K562 (cell line): ENCODE data around the gene SUPT3H. TPM values are rescaled to one million over a fixed set of nuclear protein-coding genes. Genes with fewer than 3 reads are reported as not detected.

Source experiments
- ATAC-seq: fragments of 200-7000 bp; cut with Tn5 transposase; 3 replicates; pipeline ENCODE4 v1.9.1; 2020; ENCODE audit warnings: moderate library complexity
- BruUV-seq: library from RNA; stranded (reverse); fragments of 400-500 nt; replicated peaks from 2 replicates; lab custom pipeline; 2021; lab: Mats Ljungman, UMichigan
- CTCF ChIA-PET: fragments of 300-600 bp; formaldehyde crosslinking; extraction: SDS; loops from one replicate; lab custom pipeline; 2021; ENCODE audit warnings: low intra/inter-chr PET ratio; lab: Yijun Ruan, JAX
- POLR2A ChIA-PET: fragments of 300-600, 350-650 bp; sonication (Branson Sonifier 250); formaldehyde crosslinking; extraction: SDS; loops from one replicate; lab custom pipeline; 2021; ENCODE audit warnings: antibody characterized with exemption, inconsistent platforms; lab: Yijun Ruan, JAX
- DNase-seq, 4 experiments: peaks; one replicate each; pipeline versions ENCODE4 v3.0.0 to v3.0.0-alpha.2; 2011 to 2018; ENCODE audit warnings: low spot score in 3 of 4, mixed read lengths in 3 of 4; ENCODE audit errors: extremely low read depth in 1 of 4
- FAIRE-seq: peaks from 2 replicates; lab custom pipeline; 2011; peaks lifted over from hg19 to GRCh38; lab: Jason Lieb, UNC
- H2AFZ ChIP-seq: 2 replicates; pipeline ENCODE4 v1.6.0; 2011; ENCODE audit warnings: low read depth, low read length, control low read depth, inconsistent platforms
- H3K27ac ChIP-seq: fragments of 200-600 bp; 3 replicates; pipeline ENCODE4 v1.8.0; 2011; ENCODE audit warnings: low read depth, mild to moderate bottlenecking, control low read depth, inconsistent platforms, low read length, moderate library complexity, mixed read lengths; ENCODE audit errors: extremely low read depth
- H3K27me3 ChIP-seq, 2 experiments: fragments of 300-600 bp in 1 of 2; 2 replicates in 1 of 2; 3 replicates in 1 of 2; pipeline versions ENCODE4 v1.6.0 to v1.8.0; 2011; ENCODE audit warnings: inconsistent platforms in 2 of 2, low read length in 2 of 2, mild to moderate bottlenecking in 1 of 2, mixed read lengths in 1 of 2, moderate library complexity in 1 of 2; ENCODE audit not compliant: control insufficient read depth in 2 of 2, insufficient read depth in 2 of 2
- H3K36me3 ChIP-seq: fragments of 300-600 bp; 3 replicates; pipeline ENCODE4 v1.8.0; 2011; ENCODE audit warnings: mild to moderate bottlenecking, low read length, inconsistent platforms; ENCODE audit not compliant: control insufficient read depth, insufficient read depth
- H3K4me1 ChIP-seq, 2 experiments: fragments of 200-600 bp in 1 of 2; replicated peaks in 1 of 2; 2 replicates in 1 of 2; 3 replicates in 1 of 2; pipeline versions ENCODE4 v1.5.1 to v1.8.0; 2011; ENCODE audit warnings: inconsistent platforms in 2 of 2, low read length in 2 of 2, mild to moderate bottlenecking in 1 of 2, mixed read lengths in 1 of 2, moderate library complexity in 1 of 2; ENCODE audit not compliant: control insufficient read depth in 2 of 2, insufficient read depth in 2 of 2
- H3K4me2 ChIP-seq: 2 replicates; pipeline ENCODE4 v1.6.1; 2011; ENCODE audit warnings: low read length, control low read depth, inconsistent platforms, mixed read lengths; ENCODE audit not compliant: insufficient read depth
- H3K4me3 ChIP-seq: fragments of 200-600 bp; sonication (generic), shearing (Covaris generic); 2 replicates; pipeline ENCODE4 v1.5.1; 2016; ENCODE audit warnings: control low read depth, inconsistent platforms
- H3K79me2 ChIP-seq: fragments of 200-600 bp; 3 replicates; pipeline ENCODE4 v1.8.0; 2011; ENCODE audit warnings: low read length, inconsistent platforms; ENCODE audit not compliant: control insufficient read depth, insufficient read depth
- H3K9ac ChIP-seq, 2 experiments: 2 replicates each; pipeline versions ENCODE4 v1.6.0 to v1.6.1; 2011; ENCODE audit warnings: low read depth in 2 of 2, low read length in 2 of 2, control low read depth in 1 of 2, inconsistent platforms in 1 of 2, mild to moderate bottlenecking in 1 of 2, mixed read lengths in 1 of 2; ENCODE audit not compliant: insufficient read depth in 1 of 2
- H3K9me1 ChIP-seq: one replicate; pipeline ENCODE4 v1.6.0; 2011; ENCODE audit warnings: inconsistent platforms, mild to moderate bottlenecking, low read length, moderate library complexity; ENCODE audit not compliant: control insufficient read depth, insufficient read depth
- H3K9me3 ChIP-seq: replicated peaks from 2 replicates; pipeline ENCODE4 v1.5.1; 2011; ENCODE audit warnings: low read depth, low read length, inconsistent platforms; ENCODE audit not compliant: control insufficient read depth, insufficient read depth
- H4K20me1 ChIP-seq: replicated peaks from 2 replicates; pipeline ENCODE4 v1.6.1; 2011; ENCODE audit warnings: low read length, inconsistent platforms, mixed read lengths; ENCODE audit not compliant: control insufficient read depth, insufficient read depth
- ASH1L ChIP-seq: fragments of 450-650 bp; IDR thresholded peaks from 2 replicates; pipeline ENCODE4 v1.6.1; 2018; ENCODE audit warnings: borderline replicate concordance, mild to moderate bottlenecking, low read depth; ENCODE audit not compliant: partially characterized antibody
- CBFA2T3 ChIP-seq: fragments of 450-650 bp; IDR thresholded peaks from 2 replicates; pipeline ENCODE4 v1.6.1; 2017
- FOXJ2 ChIP-seq: fragments of 200-800 bp; sonication (Bioruptor generic); IDR thresholded peaks from 2 replicates; pipeline ENCODE4 v1.6.1; 2016; ENCODE audit warnings: missing genetic modification characterization, missing compliant biosample characterization
- NR1H2 ChIP-seq: sonication (generic); formaldehyde crosslinking; IDR thresholded peaks from 2 replicates; pipeline ENCODE4 v1.4.0; 2020; ENCODE audit warnings: mild to moderate bottlenecking, missing genetic modification reagents
- SMARCA4 ChIP-seq: fragments of 450-650 bp; IDR thresholded peaks from 2 replicates; pipeline ENCODE4 v1.6.1; 2016
- TAF7 ChIP-seq: fragments of 450-650 bp; IDR thresholded peaks from 2 replicates; pipeline ENCODE4 v1.6.1; 2016; ENCODE audit warnings: missing genetic modification characterization, missing compliant biosample characterization
- TCFL5 ChIP-seq: fragments of 250-450 bp; sonication (Bioruptor Pico); conservative IDR thresholded peaks from 2 replicates; pipeline ENCODE4 v1.6.1; 2021; ENCODE audit warnings: mild to moderate bottlenecking, moderate library complexity, matching md5 sums
- THRA ChIP-seq: fragments of 450-650 bp; IDR thresholded peaks from 2 replicates; pipeline ENCODE4 v1.6.1; 2017; ENCODE audit warnings: mild to moderate bottlenecking, moderate library complexity
- ZNF232 ChIP-seq: sonication (generic); formaldehyde crosslinking; IDR thresholded peaks from 2 replicates; pipeline ENCODE4 v1.8.0; 2022; ENCODE audit warnings: mild to moderate bottlenecking, missing genetic modification reagents
- ZNF551 ChIP-seq: fragments of 250-450 bp; sonication (Bioruptor Pico); IDR thresholded peaks from 2 replicates; pipeline ENCODE4 v1.5.0; 2021; ENCODE audit warnings: mild to moderate bottlenecking, moderate library complexity
- ZNF764 ChIP-seq: fragments of 250-450 bp; sonication (Bioruptor Pico); IDR thresholded peaks from 2 replicates; pipeline ENCODE4 v1.4.0; 2020; ENCODE audit warnings: low read depth, mild to moderate bottlenecking, moderate library complexity
- WGBS: fragments of 100-300 bp; shearing (Covaris generic); methylation state at CpG from one replicate; pipeline ENCODE4 v1.1.6; 2016; ENCODE audit warnings: low coverage, mixed read lengths; ENCODE audit not compliant: insufficient coverage; ENCODE audit errors: missing lambda C conversion rate; 5-methylcytosine and 5-hydroxymethylcytosine counted together
- in situ Hi-C: fragments of 300-500 bp; cut with MboI; formaldehyde crosslinking; loops from 4 replicates; pipeline ENCODE4 v1.15.0; 2018; ENCODE audit warnings: inconsistent platforms, mixed read lengths
- intact Hi-C: fragments of 100-400 bp; cut with micrococcal nuclease; formaldehyde crosslinking; loops from 2 replicates; pipeline ENCODE4 v1.14.2; 2022
- polyA plus RNA-seq, 8 experiments: library from polyadenylated mRNA; depleted of rRNA in 4 of 8; stranded (reverse) in 5 of 8; unstranded in 3 of 8; fragments of >200 nt; fragmentation: Nextera tagmentation in 2 of 8; fragmentation: Illumina TruSeq in 1 of 8; extraction: Ambion mirVana in 2 of 8; extraction: Trizol in 1 of 8; gene quantifications; 2 replicates each; pipeline versions ENCODE4 v1.2.1 to v1.2.3, GENCODE V29; 2011 to 2014; ENCODE audit warnings: inconsistent platforms in 1 of 8, missing spikeins in 1 of 8
- total RNA-seq, 7 experiments: library from RNA; depleted of rRNA in 6 of 7; stranded (reverse); fragments of >200 nt in 6 of 7; fragmentation: Illumina TruSeq in 2 of 7; extraction: Trizol in 2 of 7; gene quantifications; 2 replicates each; pipeline versions ENCODE4 v1.2.1 to v1.2.3, GENCODE V29; 2011 to 2021; ENCODE audit warnings: low replicate concordance in 1 of 7
- TF ChIP-seq, protein P1 (sequence below): fragments of 250-450 bp; sonication (Bioruptor Pico); IDR thresholded peaks from 2 replicates; pipeline ENCODE4 v1.5.0; 2021
- TF ChIP-seq, protein P2 (sequence below), 3 experiments: fragments of 200-800 bp in 1 of 3; fragments of 250-450 bp in 1 of 3; fragments of 450-650 bp in 1 of 3; sonication (Bioruptor Pico) in 1 of 3; sonication (Bioruptor generic) in 1 of 3; formaldehyde crosslinking in 1 of 3; IDR thresholded peaks; 2 replicates each; pipeline versions ENCODE4 v1.6.1 to v1.8.0; 2016 to 2022; ENCODE audit warnings: mild to moderate bottlenecking in 2 of 3, missing genetic modification characterization in 2 of 3, missing compliant biosample characterization in 1 of 3, moderate library complexity in 1 of 3

Gene SUPT3H
- total and polyA plus RNA-seq, 9 of the 15 experiments (the other 6 are each of a cell fraction or from before 2014, with no cell fraction given) = 7.2 to 16.3 (median 11.9) TPM

- Histone ChIP-seq H3K27me3 (no peaks in the 10 kb centered on the region), H3K4me2 (no peak overlapping the region), H3K27ac (no peak overlapping the region), H3K4me1 (no peaks in the 10 kb centered on the region), H3K9ac (no peak overlapping the region), H3K36me3 (no peaks in the 10 kb centered on the region), H4K20me1 (no peaks in the 10 kb centered on the region), H3K79me2 (no peaks in the 10 kb centered on the region), H3K9me1 (no peaks in the 10 kb centered on the region), H3K9me3 (no peaks in the 10 kb centered on the region), H2AFZ (no peak overlapping the region), H3K4me3 (no peak overlapping the region)
- FAIRE-seq (no peak), ATAC-seq (no peak), DNase-seq (no peak)
- intact Hi-C loops = no loop called here
- in situ Hi-C loops = no loop called here
- CTCF ChIA-PET = no interaction called here
- POLR2A ChIA-PET = no interaction called here
- BruUV-seq = no TSS peak
- 40% methylated on average over 3 of the region's 3 CpGs for WGBS
- no peak for TF ChIP-seq ZNF551
- no peak for TF ChIP-seq ZNF232 (CRISPR knock-in tag)
- TF ChIP-seq FOXJ2 = no peak
- no peak for TF ChIP-seq CBFA2T3
- TF ChIP-seq THRA = no peak
- TF ChIP-seq ZNF764 = no peak
- TF ChIP-seq, protein P1, sequence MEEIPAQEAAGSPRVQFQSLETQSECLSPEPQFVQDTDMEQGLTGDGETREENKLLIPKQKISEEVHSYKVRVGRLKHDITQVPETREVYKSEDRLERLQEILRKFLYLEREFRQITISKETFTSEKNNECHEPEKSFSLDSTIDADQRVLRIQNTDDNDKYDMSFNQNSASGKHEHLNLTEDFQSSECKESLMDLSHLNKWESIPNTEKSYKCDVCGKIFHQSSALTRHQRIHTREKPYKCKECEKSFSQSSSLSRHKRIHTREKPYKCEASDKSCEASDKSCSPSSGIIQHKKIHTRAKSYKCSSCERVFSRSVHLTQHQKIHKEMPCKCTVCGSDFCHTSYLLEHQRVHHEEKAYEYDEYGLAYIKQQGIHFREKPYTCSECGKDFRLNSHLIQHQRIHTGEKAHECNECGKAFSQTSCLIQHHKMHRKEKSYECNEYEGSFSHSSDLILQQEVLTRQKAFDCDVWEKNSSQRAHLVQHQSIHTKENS (CRISPR knock-in tag) = no peak
- no peak for TF ChIP-seq SMARCA4
- TF ChIP-seq ASH1L = no peak
- no peak for TF ChIP-seq NR1H2 (CRISPR knock-in tag)
- TF ChIP-seq TAF7 = no peak
- no peak for TF ChIP-seq TCFL5
- TF ChIP-seq, protein P2, sequence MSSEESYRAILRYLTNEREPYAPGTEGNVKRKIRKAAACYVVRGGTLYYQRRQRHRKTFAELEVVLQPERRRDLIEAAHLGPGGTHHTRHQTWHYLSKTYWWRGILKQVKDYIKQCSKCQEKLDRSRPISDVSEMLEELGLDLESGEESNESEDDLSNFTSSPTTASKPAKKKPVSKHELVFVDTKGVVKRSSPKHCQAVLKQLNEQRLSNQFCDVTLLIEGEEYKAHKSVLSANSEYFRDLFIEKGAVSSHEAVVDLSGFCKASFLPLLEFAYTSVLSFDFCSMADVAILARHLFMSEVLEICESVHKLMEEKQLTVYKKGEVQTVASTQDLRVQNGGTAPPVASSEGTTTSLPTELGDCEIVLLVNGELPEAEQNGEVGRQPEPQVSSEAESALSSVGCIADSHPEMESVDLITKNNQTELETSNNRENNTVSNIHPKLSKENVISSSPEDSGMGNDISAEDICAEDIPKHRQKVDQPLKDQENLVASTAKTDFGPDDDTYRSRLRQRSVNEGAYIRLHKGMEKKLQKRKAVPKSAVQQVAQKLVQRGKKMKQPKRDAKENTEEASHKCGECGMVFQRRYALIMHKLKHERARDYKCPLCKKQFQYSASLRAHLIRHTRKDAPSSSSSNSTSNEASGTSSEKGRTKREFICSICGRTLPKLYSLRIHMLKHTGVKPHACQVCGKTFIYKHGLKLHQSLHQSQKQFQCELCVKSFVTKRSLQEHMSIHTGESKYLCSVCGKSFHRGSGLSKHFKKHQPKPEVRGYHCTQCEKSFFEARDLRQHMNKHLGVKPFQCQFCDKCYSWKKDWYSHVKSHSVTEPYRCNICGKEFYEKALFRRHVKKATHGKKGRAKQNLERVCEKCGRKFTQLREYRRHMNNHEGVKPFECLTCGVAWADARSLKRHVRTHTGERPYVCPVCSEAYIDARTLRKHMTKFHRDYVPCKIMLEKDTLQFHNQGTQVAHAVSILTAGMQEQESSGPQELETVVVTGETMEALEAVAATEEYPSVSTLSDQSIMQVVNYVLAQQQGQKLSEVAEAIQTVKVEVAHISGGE (CRISPR knock-in tag; IDR thresholded peaks at IDR 0.05) = no peak
These were observed 388.3 kb downstream of the SUPT3H start for GRCh38 chr6:44989391-44989790.
